ENCODE results near the gene HIBCH.

DNA sequence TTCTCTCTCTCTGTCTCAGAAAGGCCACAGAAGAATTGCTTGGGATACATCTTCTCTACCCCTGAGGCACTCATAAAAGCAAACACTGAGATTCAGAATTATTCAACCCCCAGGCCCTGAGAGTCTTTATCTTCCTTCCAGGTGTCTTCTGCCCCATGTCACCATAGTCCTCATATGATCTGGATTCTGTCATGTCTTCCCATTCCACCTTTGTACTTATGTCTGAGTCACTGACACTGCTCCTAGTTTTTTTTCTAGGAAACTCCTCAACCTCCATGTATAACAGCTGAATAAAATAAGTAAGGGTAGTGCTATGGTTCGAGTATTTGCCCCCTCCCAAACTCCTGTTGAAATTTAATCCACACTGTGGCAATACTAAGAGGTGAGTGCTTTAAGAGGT is 11.6 kb downstream of the HIBCH start:
- TF ChIP-seq, protein P1, sequence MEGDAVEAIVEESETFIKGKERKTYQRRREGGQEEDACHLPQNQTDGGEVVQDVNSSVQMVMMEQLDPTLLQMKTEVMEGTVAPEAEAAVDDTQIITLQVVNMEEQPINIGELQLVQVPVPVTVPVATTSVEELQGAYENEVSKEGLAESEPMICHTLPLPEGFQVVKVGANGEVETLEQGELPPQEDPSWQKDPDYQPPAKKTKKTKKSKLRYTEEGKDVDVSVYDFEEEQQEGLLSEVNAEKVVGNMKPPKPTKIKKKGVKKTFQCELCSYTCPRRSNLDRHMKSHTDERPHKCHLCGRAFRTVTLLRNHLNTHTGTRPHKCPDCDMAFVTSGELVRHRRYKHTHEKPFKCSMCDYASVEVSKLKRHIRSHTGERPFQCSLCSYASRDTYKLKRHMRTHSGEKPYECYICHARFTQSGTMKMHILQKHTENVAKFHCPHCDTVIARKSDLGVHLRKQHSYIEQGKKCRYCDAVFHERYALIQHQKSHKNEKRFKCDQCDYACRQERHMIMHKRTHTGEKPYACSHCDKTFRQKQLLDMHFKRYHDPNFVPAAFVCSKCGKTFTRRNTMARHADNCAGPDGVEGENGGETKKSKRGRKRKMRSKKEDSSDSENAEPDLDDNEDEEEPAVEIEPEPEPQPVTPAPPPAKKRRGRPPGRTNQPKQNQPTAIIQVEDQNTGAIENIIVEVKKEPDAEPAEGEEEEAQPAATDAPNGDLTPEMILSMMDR (IDR thresholded peaks at IDR 0.05): no peak
- TF ChIP-seq EZH2 (IDR thresholded peaks at IDR 0.05): no peak
- no peak for TF ChIP-seq EZH2phosphoT487 (IDR thresholded peaks at IDR 0.05)
